Measurements from ENCODE around the gene TPRN.

- TF ChIP-seq HDGF (IDR thresholded peaks at IDR 0.05; ENCODE audit: borderline replicate concordance): no peak
- no peak for TF ChIP-seq FOXM1 (IDR thresholded peaks at IDR 0.05; ENCODE audit: borderline replicate concordance)
- no peak for TF ChIP-seq LEF1 (IDR thresholded peaks at IDR 0.05; ENCODE audit: borderline replicate concordance)
- no peak for TF ChIP-seq FOXK2 (IDR thresholded peaks at IDR 0.05)
- TF ChIP-seq BHLHE40 (IDR thresholded peaks at IDR 0.05; ENCODE audit: borderline replicate concordance): no peak
- TF ChIP-seq FOXA1 (IDR thresholded peaks at IDR 0.05): no peak
- no peak for TF ChIP-seq ELF4 (IDR thresholded peaks at IDR 0.05)
- no peak for TF ChIP-seq TARDBP (IDR thresholded peaks at IDR 0.05)
- no peak for TF ChIP-seq SUZ12 (IDR thresholded peaks at IDR 0.05)
- TF ChIP-seq ARNT (IDR thresholded peaks at IDR 0.05): no peak
- no peak for TF ChIP-seq ZNF384 (IDR thresholded peaks at IDR 0.05)
- TF ChIP-seq SP1 (IDR thresholded peaks at IDR 0.05): no peak
- no peak for TF ChIP-seq CTBP1 (IDR thresholded peaks at IDR 0.05; ENCODE audit: borderline replicate concordance)
Measured at GRCh38 chr9:137232101-137232500, 31.6 kb upstream of the TPRN start.
